Esophagus muscularis mucosa (tissue), 4 donors: Measurements from ENCODE around the gene EXOSC10. TPM values are rescaled to one million over a fixed set of nuclear protein-coding genes. Genes with fewer than 3 reads are reported as not detected.
"Not testable (repeated sequence)": the region's sequence is repeated elsewhere in the genome, so short reads cannot be mapped to it uniquely, and the experiment has no call there.

Experiments used
- DNase-seq: peaks from one replicate; pipeline ENCODE4 v3.0.0-alpha.2; 2017; ENCODE audit errors: extremely low spot score
- H3K27ac ChIP-seq, 4 donors: fragments of 200-600 bp; sonication (generic); replicated peaks in 1 of 4; 1 replicate in 3 of 4; 2 replicates in 1 of 4; pipeline ENCODE4 v1.5.1; 2016 to 2019; ENCODE audit warnings: mild to moderate bottlenecking in 1 of 4
- H3K27me3 ChIP-seq, 4 donors: fragments of 200-600 bp; sonication (generic); one replicate each; pipeline versions ENCODE4 v1.5.1 to v1.6.0; 2016 to 2019
- H3K36me3 ChIP-seq, 4 donors: fragments of 200-600 bp; sonication (generic); one replicate each; pipeline ENCODE4 v1.5.1; 2016 to 2019
- H3K4me1 ChIP-seq, 4 donors: fragments of 200-600 bp; sonication (generic); one replicate each; pipeline ENCODE4 v1.5.1; 2016 to 2019
- H3K4me3 ChIP-seq, 4 donors: fragments of 200-600 bp; sonication (generic); 1 replicate in 2 of 4; 2 replicates in 2 of 4; pipeline ENCODE4 v1.5.1; 2016 to 2019; ENCODE audit warnings: mild to moderate bottlenecking in 4 of 4, moderate library complexity in 1 of 4
- H3K9me3 ChIP-seq, 4 donors: fragments of 200-600 bp; sonication (generic); 1 replicate in 3 of 4; 2 replicates in 1 of 4; pipeline ENCODE4 v1.5.1; 2016 to 2019
- CTCF ChIP-seq, 3 experiments: fragments of 200-600 bp in 2 of 3; fragments of 450-650 bp in 1 of 3; sonication (generic) in 2 of 3; IDR thresholded peaks; one replicate each; pipeline ENCODE4 v1.5.1; 2017 to 2019; ENCODE audit warnings: antibody characterized with exemption in 3 of 3, mild to moderate bottlenecking in 2 of 3, moderate library complexity in 1 of 3
- EP300 ChIP-seq: sonication (generic); formaldehyde crosslinking; IDR thresholded peaks from one replicate; pipeline ENCODE4 v1.6.1; 2017; ENCODE audit warnings: antibody characterized with exemption
- POLR2A ChIP-seq: fragments of 450-650 bp; IDR thresholded peaks from one replicate; pipeline ENCODE4 v1.6.1; 2017; ENCODE audit warnings: antibody characterized with exemption, moderate library complexity, mild to moderate bottlenecking, low read depth
- POLR2AphosphoS5 ChIP-seq, 2 donors: sonication (generic); formaldehyde crosslinking; IDR thresholded peaks; one replicate each; pipeline ENCODE4 v1.6.1; 2017; ENCODE audit warnings: antibody characterized with exemption in 2 of 2
- WGBS: methylation state at CpG from one replicate; pipeline ENCODE4 v1.1.5; 2018; 5-methylcytosine and 5-hydroxymethylcytosine counted together
- intact Hi-C: fragments of 100-400 bp; cut with DNase I; formaldehyde crosslinking; loops from one replicate; pipeline ENCODE4 v1.15.1; 2023
- total RNA-seq, 4 donors: library from RNA; depleted of rRNA; stranded (reverse); fragments of >200 nt; gene quantifications; one replicate each; pipeline versions ENCODE4 v1.1.0 to v1.2.1, GENCODE V29; 2016

The EXOSC10 gene
- total RNA-seq, 4 donors from 2014 or later = 33.2 to 49.4 (median 36.3) TPM

GRCh38 chr1:11080931-11081330 lies 18.7 kb downstream of the EXOSC10 start:
- 90% methylated on average over 6 of the region's 12 CpGs for WGBS
- Histone ChIP-seq H3K4me3 (no peak overlapping the region), H3K27ac (no peak overlapping the region), H3K9me3 (no peaks in the 10 kb centered on the region), H3K4me1 (no peaks in the 10 kb centered on the region), H3K36me3 (peaks cover 49 to 77% (median 71%) of the 10 kb centered on the region in 4 donors), H3K27me3 (no peaks in the 10 kb centered on the region)
- intact Hi-C loops = no loop called here
- no peak for DNase-seq
- TF ChIP-seq POLR2A (no peak), EP300 (no peak), CTCF (IDR thresholded peaks at IDR 0.05) (no peak), POLR2AphosphoS5 (IDR thresholded peaks at IDR 0.05) (no peak)

GRCh38 chr1:11078631-11079030 lies 21.0 kb downstream of the EXOSC10 start:
- Histone ChIP-seq H3K27me3 (no peaks in the 10 kb centered on the region), H3K9me3 (no peaks in the 10 kb centered on the region), H3K27ac (no peak overlapping the region), H3K4me1 (no peaks in the 10 kb centered on the region), H3K4me3 (no peak overlapping the region), H3K36me3 (peaks cover 72 to 100% (median 94%) of the 10 kb centered on the region in 4 donors)
- no peak for DNase-seq
- 100% methylated on average over 2 of the region's 2 CpGs for whole genome bisulfite sequencing
- TF ChIP-seq EP300 (no peak), POLR2AphosphoS5 (IDR thresholded peaks at IDR 0.05) (no peak), POLR2A (no peak), CTCF (IDR thresholded peaks at IDR 0.05) (no peak)
- intact Hi-C loops = no loop called here

GRCh38 chr1:11073398-11073797 lies 26.3 kb downstream of the EXOSC10 start:
- H3K9me3 ChIP-seq, DNase-seq, H3K27me3 ChIP-seq, intact Hi-C loops, H3K4me3 ChIP-seq, H3K27ac ChIP-seq, H3K4me1 ChIP-seq: not testable (repeated sequence)
- WGBS = 84% methylated on average over 7 of the region's 7 CpGs
- H3K36me3 ChIP-seq = peaks cover 91 to 100% (median 96%) of the 10 kb centered on the region in 4 donors

- no peaks in the 10 kb centered on the region for H3K4me1 ChIP-seq
- peaks cover 96 to 100% (median 99%) of the 10 kb centered on the region in 4 donors for H3K36me3 ChIP-seq
- TF ChIP-seq CTCF (IDR thresholded peaks at IDR 0.05) (no peak), POLR2A (no peak), EP300 (no peak), POLR2AphosphoS5 (IDR thresholded peaks at IDR 0.05) (no peak)
- H3K9me3 ChIP-seq = no peaks in the 10 kb centered on the region
- H3K27me3 ChIP-seq = no peaks in the 10 kb centered on the region
- H3K4me3 ChIP-seq = no peak overlapping the region
- DNase-seq = no peak
- intact Hi-C loops = no loop called here
- whole genome bisulfite sequencing = 73% methylated on average over 13 of the region's 13 CpGs
- no peak overlapping the region for H3K27ac ChIP-seq
These were observed 27.3 kb downstream of the EXOSC10 start for GRCh38 chr1:11072216-11072917.

GRCh38 chr1:11071463-11072215 lies 28.0 kb downstream of the EXOSC10 start:
- Histone ChIP-seq H3K27ac (no peak overlapping the region), H3K36me3 (peaks cover 95 to 100% (median 98%) of the 10 kb centered on the region in 4 donors), H3K4me3 (no peak overlapping the region), H3K27me3 (no peaks in the 10 kb centered on the region), H3K9me3 (no peaks in the 10 kb centered on the region), H3K4me1 (no peaks in the 10 kb centered on the region)
- 80% methylated on average over 15 of the region's 15 CpGs for WGBS
- TF ChIP-seq EP300 (no peak), POLR2A (no peak), POLR2AphosphoS5 (IDR thresholded peaks at IDR 0.05) (no peak), CTCF (IDR thresholded peaks at IDR 0.05) (no peak)
- intact Hi-C loops = no loop called here
- no peak for DNase-seq
